ENCODE data around the gene TOMM40L.

- TF ChIP-seq CTCF (IDR thresholded peaks at IDR 0.05) = no peak
- no peak for TF ChIP-seq POLR2A (IDR thresholded peaks at IDR 0.05)
Measured at GRCh38 chr1:161261261-161262235, 35.7 kb downstream of the TOMM40L start.

All from thyroid gland (tissue), 4 donors.